Lung (tissue), 12 donors: ENCODE results near the gene SETDB1. TPM values are rescaled to one million over a fixed set of nuclear protein-coding genes. Genes with fewer than 3 reads are reported as not detected.

ENCODE experiments used
- ATAC-seq: fragments of 200-7000 bp; cut with Tn5 transposase; one replicate; pipeline ENCODE4 v1.9.1; 2020; ENCODE audit warnings: moderate number of reproducible peaks; ENCODE audit not compliant: insufficient read depth, low FRiP score
- DNase-seq, 3 donors: peaks; one replicate each; pipeline ENCODE4 v3.0.0-alpha.2; 2013 to 2017
- H3K27ac ChIP-seq, 2 donors: one replicate each; pipeline ENCODE4 v1.5.1; 2013; ENCODE audit warnings: mild to moderate bottlenecking in 2 of 2, moderate library complexity in 2 of 2, control low read depth in 1 of 2, inconsistent platforms in 1 of 2, low read depth in 1 of 2, low read length in 1 of 2
- H3K27me3 ChIP-seq, 3 donors: one replicate each; pipeline ENCODE4 v1.5.1; 2013; ENCODE audit warnings: low read length in 2 of 3; ENCODE audit not compliant: control insufficient read depth in 3 of 3, insufficient read depth in 3 of 3
- H3K36me3 ChIP-seq, 4 donors: one replicate each; pipeline ENCODE4 v1.5.1; 2013; ENCODE audit warnings: low read length in 4 of 4, mild to moderate bottlenecking in 1 of 4, moderate library complexity in 1 of 4; ENCODE audit not compliant: control insufficient read depth in 4 of 4, insufficient read depth in 4 of 4
- H3K4me1 ChIP-seq, 5 donors: one replicate each; pipeline ENCODE4 v1.5.1; 2013; ENCODE audit warnings: low read length in 5 of 5, mild to moderate bottlenecking in 2 of 5, moderate library complexity in 1 of 5; ENCODE audit not compliant: control insufficient read depth in 5 of 5, insufficient read depth in 5 of 5
- H3K4me3 ChIP-seq: one replicate; pipeline ENCODE4 v1.5.1; 2013; ENCODE audit warnings: mild to moderate bottlenecking, control low read depth, moderate library complexity
- H3K9ac ChIP-seq, 2 donors: one replicate each; pipeline ENCODE4 v1.5.1; 2013; ENCODE audit warnings: low read length in 2 of 2, control low read depth in 1 of 2; ENCODE audit not compliant: insufficient read depth in 1 of 2
- H3K9me3 ChIP-seq, 4 donors: one replicate each; pipeline ENCODE4 v1.5.1; 2013; ENCODE audit warnings: low read length in 3 of 4, mild to moderate bottlenecking in 1 of 4, moderate library complexity in 1 of 4; ENCODE audit not compliant: control insufficient read depth in 4 of 4, insufficient read depth in 3 of 4
- CTCF ChIP-seq: IDR thresholded peaks from 2 replicates; pipeline ENCODE4 v1.5.1; 2012; ENCODE audit warnings: mild to moderate bottlenecking; ENCODE audit errors: control extremely low read depth, extremely low read depth
- WGBS, 2 donors: extraction: QIAGEN DNeasy Blood & Tissue Kit; methylation state at CpG; one replicate each; pipeline ENCODE4 v1.1.7; 2013; 5-methylcytosine and 5-hydroxymethylcytosine counted together
- polyA plus RNA-seq, 2 donors: library from polyadenylated mRNA; stranded (reverse); fragments of 200-250 nt; gene quantifications; one replicate each; pipeline ENCODE4 v1.2.1, GENCODE V29; 2013
- total RNA-seq, 2 donors: library from RNA; depleted of rRNA in 1 of 2; stranded (reverse); fragments of >200 nt in 1 of 2; gene quantifications; one replicate each; pipeline ENCODE4 v1.2.1, GENCODE V29; 2014 to 2021
- donor health status: control.
- donor health status: control.
- donor health status: Bipolar disorder and iron deficiency.
- donor health status: healthy.
- donor health status: DM: yes; HTN: yes; CAD: no.

Gene SETDB1
- total and polyA plus RNA-seq, 4 donors = 20.0 to 56.2 (median 32.6) TPM

- TF ChIP-seq CTCF = no peak
- WGBS, 2 donors = 56 to 74% methylated on average over 6 of the region's 6 CpGs
- Histone ChIP-seq H3K4me3 (peak overlapping the region; percentile 84), H3K9ac (peak overlapping the region in 1 of 2 donors; percentile 89), H3K27me3 (no peaks in the 10 kb centered on the region), H3K36me3 (peaks cover 13 to 26% (median 21%) of the 10 kb centered on the region in 4 donors), H3K27ac (peak overlapping the region; percentile 92 to 98), H3K9me3 (no peaks in the 10 kb centered on the region), H3K4me1 (peaks cover 24 to 34% (median 27%) of the 10 kb centered on the region in 5 donors)
- DNase-seq = peak in 1 of 3 donors; percentile 40
- ATAC-seq = no peak
These were observed 45.6 kb downstream of the SETDB1 start for GRCh38 chr1:150971583-150972416.

- TF ChIP-seq CTCF = no peak
- H3K4me3 ChIP-seq = peak overlapping the region; percentile 84
These were observed 46.3 kb downstream of the SETDB1 start for GRCh38 chr1:150972417-150972940.

GRCh38 chr1:150973258-150973835 lies 47.2 kb downstream of the SETDB1 start:
- H3K4me1 ChIP-seq = peaks cover 24 to 34% (median 29%) of the 10 kb centered on the region in 5 donors
- peaks cover under 1 to 10% (median 6%) of the 10 kb centered on the region in 4 donors for H3K36me3 ChIP-seq
- 18 to 23% methylated on average over 15 of the region's 15 CpGs for WGBS, 2 donors
- peak overlapping the region; percentile 81 to 89 for H3K9ac ChIP-seq
- no peaks in the 10 kb centered on the region for H3K27me3 ChIP-seq
- H3K27ac ChIP-seq = peak overlapping the region; percentile 92 to 98
- ATAC-seq (no peak), DNase-seq (peak in 2 of 3 donors; percentile 25 to 32)
- no peaks in the 10 kb centered on the region for H3K9me3 ChIP-seq
- no peak for TF ChIP-seq CTCF
- H3K4me3 ChIP-seq = peak overlapping the region; percentile 84

More at GRCh38 chr1:150972417-150972940, 46.3 kb downstream of the SETDB1 start:
- H3K27ac ChIP-seq = peak overlapping the region; percentile 92 to 98
- peak overlapping the region in 1 of 2 donors; percentile 89 for H3K9ac ChIP-seq
- WGBS, 2 donors = 50 to 62% methylated on average over 4 of the region's 4 CpGs
- ATAC-seq (no peak), DNase-seq (no peak)
- no peaks in the 10 kb centered on the region for H3K27me3 ChIP-seq
- H3K4me1 ChIP-seq = peaks cover 24 to 34% (median 28%) of the 10 kb centered on the region in 5 donors
- peaks cover 7 to 19% (median 15%) of the 10 kb centered on the region in 4 donors for H3K36me3 ChIP-seq
- no peaks in the 10 kb centered on the region for H3K9me3 ChIP-seq
